ENCODE data around the gene ATP6V1F.
A peak's percentile ranks its signal among the peaks of the same experiment; 100 is the strongest.
"Not testable (repeated sequence)": the region's sequence is repeated elsewhere in the genome, so short reads cannot be mapped to it uniquely, and the experiment has no call there.

Gene ATP6V1F

DNA sequence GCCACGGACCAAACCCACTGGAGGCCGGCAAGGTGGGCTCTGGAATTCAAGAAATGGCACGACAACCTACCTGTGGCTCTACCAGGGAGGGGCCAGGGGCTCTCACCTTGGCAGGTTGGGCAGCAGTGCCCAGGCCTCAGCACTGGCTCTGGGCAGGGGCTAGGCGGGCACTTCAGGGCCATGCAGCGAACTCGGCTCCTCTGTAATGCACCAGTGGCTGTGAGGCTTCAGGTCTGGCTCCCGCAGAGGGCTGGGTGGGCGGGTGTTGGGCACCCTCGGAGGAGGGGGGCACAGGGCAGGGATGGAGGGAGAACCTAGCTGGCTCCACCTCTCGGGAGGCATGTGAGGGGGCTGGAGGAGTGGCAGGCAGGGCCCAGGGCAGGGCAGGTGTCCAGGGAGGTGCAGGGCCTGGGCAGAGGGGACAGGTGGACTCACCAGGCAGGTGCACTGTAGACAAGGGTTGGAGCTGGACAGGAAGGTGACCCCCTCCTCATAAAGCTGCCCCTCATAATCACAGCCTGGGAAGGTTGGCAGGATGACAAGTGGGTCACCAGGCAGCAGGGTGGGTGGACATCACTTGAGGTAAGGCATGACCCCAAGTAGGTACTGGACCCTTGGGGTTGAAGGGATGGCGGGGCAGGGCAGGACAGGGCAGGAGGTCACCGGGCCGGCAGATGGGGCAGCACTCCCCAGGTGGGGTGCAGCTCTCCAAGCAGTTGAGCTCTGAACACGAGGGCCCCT is 41.1 kb downstream of the ATP6V1F start:
- no peak for DNase-seq

DNA sequence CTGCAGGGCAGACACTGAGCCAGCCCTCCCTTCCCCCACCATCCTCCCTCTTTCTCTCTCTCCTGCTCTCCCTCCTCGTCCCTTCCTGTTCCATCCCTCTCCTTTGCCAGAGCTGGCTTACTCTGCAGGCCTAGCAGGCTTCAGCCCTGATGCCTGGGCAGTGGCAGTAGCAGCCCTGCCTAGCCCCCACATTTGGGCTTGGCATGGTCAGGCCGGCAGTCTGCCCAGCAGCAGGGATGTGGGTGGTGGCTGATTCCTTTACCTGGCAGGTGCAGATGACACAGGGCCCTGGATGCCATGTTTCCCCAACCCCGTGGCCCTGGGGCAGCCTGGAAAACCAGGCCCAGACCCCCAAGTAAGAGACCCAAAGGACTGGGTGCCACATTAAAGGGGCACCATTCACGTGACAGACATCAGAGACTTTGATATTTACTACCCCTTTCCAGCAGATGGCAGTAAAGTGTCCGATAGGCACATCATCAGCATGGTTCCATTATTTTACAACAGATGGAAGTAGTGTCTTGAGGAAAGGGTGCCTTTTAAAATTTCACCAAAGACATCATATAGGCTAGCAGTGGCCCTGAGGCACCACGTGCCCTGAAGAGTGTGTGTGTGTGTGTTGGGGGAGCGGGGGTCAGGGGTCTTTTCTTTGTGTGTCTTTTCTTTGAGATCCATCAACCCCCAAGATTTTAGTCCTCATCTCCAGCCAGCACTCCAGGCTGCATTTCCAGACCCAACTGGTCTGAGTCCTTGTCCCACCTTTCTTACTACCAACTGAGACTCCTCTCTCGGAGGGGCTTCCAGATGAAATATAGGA is 41.9 kb downstream of the ATP6V1F start:
- no peak for DNase-seq

DNA sequence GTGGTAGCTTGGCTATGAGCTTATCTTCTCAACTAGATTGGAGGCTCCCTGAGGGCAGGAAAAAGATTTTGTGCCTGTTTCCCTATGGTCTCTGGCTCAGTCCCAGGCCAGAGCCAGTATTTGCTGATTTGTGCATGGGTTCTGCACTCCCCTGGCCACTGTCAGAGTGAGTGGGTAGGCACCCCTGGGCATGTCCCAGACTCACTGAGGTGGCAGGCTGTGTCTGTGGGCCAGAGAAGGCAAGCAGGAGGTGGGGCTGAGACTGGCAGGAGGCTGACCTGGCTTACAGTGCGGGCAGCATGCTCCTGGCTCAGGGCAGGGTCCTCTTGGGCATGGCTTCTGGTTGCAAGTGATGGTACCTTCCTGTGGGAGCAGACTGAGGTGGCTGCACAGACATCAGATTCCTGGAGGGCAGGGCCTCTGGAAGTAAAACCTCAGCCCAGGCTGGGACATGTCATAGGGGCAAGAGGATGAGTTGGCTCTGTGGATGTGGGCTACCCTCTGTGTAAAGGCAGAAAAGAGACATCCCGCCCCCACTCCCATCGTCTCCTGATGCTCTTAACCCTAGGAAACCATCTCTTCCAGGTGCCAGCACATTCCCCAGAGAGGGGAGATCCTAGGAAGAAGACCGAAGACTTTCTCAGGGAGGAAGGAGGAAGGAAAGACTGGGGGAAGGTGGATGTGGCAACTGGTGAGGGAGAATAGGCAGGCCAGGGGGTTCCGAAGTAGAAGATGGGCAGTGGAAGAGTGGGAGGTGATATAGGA is 43.5 kb downstream of the ATP6V1F start:
- no peak for DNase-seq

DNA sequence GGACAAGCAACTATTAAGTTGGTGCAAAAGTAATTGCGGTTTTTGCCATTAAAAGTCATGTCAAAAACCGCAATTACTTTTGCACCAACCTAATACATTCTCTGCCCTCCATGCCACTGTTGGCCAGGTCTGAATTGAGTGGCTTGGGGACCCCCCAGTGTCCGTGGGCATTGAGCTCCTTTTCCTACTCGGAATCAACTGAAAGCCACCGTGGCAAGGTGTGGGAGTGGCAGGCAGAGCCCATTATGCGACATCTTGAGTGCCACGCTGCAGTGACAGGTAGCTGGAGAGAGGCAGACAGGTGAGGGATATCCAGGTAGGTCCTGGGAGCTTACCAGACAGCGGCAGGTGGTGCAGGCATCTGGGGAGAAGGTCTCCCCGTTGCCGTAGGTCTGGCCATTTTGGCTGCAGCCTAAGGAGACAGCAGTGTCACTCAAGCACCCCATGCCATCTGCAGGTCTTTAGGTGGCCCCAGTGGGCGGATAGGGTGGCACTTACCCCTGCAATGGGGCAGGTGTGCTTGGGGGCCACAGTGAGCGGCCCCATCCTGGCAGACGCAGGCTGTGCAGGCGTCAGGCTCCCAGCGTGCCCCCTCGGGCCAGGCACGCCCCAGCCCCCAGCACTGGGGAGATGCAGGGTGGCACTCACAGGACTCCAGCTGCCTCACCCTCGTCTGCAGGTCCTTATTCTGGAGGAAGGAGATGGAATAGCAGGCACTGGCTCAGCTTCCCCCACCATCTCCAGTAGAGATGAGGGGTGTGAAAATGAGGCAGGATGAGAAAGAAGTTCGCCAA is 44.3 kb downstream of the ATP6V1F start:
- DNase-seq, result no peak

DNA sequence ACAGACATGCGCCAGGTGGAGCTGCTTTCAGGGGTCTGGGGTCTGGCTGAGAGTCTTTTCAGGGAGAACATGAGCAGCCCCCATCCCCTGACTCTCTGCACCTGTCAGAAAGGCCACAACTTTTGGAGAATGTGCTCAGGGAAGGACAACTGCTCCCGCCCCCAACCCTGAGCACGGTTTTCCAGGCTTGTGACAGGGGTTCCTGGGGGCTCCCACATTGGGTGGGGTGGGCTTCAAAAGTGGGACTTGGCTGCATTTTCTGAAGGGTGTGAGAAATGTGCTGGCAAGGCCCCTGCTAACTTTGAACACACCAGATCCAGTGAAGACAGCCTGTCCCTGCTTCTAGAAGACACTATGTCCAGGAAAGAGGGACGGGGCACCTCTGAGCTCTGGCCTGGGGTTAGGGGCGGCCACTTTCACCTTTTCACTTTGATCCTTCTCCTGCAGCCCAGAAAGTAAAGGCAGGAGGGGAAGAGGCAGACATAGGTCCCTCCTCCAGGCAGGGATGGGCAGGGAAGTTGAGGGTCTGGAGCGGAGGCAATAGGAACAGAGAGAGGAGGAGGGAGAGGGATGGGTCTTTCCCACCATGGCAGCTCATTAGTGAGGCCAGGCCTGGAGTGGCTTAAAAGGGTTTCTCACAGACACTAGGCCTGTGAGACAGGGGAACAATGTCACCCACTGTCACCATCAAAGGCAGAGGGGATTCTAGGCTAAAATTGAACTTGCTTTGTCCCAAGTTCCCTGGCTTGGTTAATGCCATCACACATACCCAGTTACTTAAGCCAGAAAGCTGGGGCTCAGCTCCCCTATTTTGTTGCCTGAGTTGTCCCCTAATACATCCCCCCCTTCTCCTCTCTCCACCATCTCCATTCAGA is 46.3 kb downstream of the ATP6V1F start:
- DNase-seq, result peak; percentile 34

DNA sequence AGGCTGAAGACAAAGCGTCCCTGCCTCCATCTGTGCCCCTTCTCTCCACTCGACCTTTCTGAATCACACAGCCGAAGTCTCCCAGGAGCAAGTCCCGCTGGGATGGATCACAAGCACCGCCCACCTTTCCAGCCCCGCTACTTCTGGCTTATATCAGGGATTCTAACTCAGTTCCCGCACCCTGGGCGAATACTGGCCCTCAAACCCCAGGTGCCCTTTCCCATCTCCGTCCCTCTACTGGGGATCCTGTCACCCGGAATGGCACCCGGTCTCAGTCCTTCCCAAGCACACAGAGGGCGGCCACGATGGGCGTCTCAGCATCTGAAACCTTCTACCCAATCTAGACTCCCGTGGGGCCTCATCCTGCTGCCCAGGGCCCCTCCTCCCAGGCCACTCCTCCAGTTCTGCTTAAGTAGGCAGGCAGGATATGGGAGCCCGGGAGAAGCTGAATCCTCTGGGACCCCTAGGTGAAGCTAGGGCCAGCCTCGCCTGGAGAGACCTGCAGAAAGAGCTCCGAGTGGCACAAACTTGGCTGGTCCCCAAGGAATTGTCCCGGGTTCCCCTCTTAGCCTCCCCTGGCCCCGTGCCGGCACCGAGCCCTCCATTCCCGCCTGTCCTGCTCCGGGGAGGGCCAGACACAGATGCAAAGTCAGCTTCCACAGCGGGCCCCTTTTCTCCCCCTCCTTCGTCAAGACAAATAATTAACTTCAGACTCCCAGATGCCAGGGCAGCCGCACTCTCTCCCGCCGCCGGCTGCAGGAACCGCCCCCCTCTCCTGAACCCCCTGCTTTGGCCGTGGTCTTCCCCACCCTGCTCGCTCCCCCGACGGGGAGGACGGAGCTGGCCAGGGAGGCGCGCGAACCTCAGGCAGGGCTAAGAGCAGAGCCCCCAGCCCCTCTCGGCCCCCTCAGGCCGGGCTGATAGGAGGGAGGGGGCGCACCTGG is 47.2 kb downstream of the ATP6V1F start:
- peak; percentile 49 for DNase-seq

DNA sequence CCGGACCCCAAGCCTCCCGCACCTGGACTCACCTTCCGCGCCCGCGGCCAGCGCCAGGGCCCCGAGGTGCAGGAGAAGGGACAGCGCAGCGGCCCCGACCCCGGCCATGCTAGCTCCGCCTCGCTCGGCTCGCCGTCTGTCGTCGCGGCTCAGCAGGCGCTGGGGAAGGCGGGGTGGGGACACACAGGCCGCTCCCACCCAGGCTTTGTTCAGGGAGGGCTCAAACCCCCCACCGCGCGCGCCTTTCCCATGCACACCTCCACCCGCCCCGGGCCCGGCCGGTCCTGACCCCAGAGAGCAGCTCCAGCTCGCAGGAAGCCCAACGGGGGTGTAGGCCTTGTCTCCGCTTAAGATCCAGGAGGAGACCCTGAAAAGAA is 47.9 kb downstream of the ATP6V1F start, which contains the start of gene KCP:
Gene KCP (minus strand): TSS at position 141 of the 377 bp plus-strand sequence. CDS start 33 bp downstream, at position 108.
- DNase-seq, result peak; percentile 46

DNA sequence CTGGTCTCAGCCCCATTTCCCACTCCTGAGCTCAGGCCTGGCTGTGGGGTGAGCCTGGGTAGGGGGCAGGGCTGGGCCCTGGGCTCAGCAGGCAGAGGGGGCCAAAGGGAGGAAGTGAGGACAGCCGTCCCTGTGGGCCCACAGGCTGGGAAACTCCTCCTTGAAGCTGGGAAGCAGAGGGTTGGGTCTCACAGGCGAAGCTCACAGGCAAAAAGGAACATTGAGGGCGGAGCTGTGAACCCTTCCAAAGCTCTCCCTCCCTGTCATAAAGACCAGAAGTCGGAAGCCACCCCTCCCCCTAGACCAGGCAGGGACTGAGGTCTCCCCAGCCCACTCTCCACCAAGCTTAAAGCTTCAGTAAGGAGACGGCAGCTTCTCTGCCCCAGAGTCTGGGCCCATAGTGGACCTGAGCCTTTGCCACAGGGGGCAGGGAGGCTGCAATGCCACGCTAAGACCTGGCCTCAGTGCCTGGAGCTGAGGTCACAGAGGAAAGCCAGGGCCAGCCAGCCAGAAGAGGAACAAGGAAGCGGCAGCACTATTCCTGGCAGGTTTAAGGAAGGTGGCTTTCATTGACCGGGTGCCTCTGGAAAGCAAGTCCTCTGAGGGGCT is 48.9 kb downstream of the ATP6V1F start:
- DNase-seq, result no peak

DNA sequence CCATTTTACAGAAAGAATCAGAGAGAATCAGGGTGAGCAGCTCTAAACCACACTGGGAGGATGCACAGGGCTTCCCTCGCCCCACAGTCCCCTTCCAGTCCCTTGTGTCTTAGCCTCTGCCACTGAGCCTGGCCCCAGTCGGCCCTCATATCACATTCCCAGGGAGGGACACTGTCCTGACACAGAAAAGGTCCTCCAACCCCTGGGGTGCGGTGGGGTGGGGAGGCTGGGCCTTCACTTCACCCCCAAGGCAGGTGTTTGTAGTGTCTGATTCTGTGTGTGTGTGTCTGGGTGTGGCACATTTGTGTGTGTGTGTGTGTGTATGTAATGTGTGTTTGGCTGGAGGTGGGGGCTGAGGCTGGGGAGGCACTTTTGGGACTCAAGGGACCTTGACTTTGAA is 49.6 kb downstream of the ATP6V1F start:
- DNase-seq, result no peak

DNA sequence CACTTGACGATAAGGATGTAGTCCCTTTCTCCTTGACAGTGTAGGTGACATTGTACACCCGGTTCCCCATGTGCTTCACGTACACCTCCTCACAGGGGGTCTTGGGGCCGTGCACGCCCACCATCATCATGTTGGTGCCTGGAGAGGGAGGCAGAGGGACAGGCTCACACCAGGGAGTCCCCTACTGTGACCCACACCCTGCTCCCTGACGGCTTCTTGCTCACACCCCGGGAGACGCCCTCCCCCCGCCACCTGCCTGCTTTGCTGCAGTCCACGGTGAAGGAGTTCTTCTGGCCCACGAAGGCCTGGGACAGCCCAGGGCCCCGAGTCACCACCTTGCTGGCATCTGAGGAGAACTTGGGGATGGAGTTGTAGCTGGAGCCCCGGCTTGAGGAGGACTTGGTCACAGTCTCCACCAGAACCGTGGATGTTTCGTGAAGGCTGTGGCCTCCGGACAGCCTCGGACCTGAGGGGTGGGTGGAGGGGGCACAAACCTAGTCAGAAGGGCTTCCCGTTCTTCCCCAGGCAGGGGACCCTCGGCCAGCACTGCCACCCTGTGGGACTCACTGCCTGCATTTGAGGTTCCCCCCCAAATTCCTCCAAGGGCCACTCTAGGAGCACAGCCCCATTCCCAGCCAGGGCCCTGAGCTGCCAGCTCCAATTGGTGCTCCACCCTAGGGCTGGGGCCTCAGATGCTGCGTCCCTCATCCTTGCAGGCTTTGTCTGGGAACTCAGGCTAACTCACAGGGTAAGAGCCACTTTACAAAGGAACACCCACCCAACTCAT is 50.2 kb downstream of the ATP6V1F start:
- not testable (repeated sequence) for DNase-seq

DNA sequence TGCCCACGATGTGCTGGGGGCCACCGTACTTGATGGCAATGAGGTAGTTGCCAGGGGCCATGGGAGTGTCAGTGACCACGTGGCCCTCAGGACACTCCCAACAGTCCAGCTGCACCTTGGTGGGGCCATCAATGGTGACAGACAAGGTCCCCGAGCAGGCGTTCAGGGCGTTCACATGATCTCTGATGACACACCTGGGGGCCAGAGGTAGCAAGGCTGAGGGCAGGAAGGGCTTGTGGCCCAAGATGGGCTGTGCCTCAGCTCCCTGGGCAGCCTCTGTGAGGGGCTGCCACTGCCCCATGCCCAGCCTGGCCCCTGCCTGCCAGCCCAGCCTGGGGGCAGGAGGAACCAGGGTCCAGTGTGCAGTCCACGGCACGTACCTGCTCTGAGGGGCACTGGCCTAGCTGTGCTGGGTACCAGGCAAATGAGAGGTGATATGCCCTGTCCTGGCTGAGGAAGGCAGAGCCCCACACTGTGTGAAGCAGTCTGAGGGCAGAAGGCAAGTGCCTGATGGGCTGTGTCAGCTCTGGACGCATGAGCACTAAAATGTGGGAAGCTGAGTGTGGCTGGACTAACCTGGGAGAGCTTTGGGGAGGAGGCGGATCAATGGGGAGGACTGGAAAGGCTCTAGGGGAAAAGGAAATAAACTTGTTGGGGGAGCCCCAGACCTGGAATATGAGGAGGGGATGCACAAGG is 51.4 kb downstream of the ATP6V1F start:
- DNase-seq, result no peak

DNA sequence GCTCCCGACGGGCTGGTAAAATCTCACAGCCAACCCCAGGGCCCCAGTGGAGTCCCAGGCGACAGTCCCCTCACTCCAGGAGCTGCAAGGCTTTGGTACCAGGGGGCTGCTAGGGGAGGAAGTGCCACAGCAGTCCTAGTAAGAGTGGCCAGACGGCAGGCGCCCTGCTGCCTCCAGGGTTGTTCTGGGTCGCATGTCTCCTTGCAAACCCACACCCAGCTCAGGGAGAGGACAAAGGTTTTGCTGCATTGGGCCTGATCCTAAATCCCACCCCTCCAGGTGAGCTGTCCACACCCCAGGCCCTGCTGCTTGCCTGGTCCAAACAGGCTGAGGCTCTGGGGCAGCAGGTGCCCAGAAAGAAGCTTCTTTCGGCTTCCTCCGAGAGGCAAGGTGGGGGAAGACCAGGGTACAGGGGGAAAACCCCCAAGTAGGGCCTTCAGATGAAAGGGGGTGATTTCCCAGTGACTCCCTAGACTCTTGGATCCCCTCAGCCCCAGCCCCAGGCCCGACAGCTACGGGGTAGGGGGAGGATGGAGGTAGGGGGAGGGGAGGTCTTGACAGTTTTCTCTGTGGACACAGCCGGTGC is 52.0 kb downstream of the ATP6V1F start:
- no peak for DNase-seq

DNA sequence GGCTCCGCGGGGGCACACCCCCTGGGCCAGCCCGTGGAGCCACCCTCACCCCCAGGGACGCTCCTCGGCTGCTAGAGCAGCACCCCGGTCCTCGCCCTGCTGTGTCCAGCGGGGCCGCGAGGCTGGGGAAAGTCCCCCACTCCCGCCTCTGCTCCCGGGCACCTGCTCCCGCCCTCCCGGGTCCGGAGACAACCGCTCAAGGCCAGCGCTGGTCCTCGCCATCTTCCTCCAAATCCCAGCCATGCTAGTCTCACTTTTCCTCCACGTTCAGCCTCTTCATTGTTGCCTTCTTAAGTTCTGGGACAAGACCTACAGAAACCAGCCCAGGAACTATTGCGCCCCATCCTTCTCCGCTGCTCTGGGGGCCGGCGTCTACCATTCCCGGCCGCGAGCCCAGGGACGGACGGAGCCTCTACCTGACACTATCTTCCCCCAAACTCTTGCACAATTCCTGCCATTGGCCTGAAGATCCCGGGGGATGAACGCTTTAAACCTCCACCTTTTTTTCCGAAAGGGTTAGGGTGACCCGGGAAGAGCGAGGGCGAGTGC is 52.7 kb downstream of the ATP6V1F start:
- DNase-seq, result no peak

All from right forelimb (tissue), 1 donor.